MV-4-11 (cell line): ENCODE data around the gene AGAP1.

Source experiments
- DNase-seq: peaks from one replicate; lab custom pipeline; 2025; lab: John Stamatoyannopoulos, UW

AGAP1 gene

GRCh38 chr2:235638541-235639427, 144.9 kb downstream of the AGAP1 start:
- DNase-seq = no peak

DNA sequence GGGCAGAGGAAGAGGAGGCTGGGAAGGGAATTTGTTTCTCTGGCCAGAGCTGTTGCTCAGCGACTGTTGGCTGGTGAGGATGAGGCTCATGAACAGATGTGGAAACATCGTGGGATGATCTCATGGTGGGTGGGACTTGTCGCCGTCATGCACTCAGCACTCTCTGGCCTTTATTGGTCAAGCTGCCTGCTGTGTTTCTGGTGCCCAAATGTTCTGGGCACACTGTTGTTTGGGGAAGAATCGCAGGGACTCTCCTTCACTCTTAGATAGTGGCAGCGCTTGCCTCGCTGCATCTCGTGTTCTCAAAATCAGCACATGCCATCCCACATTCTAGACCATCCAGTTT, 145.6 kb downstream of the AGAP1 start:
- no peak for DNase-seq

GRCh38 chr2:235639885-235640284, 146.0 kb downstream of the AGAP1 start:
- no peak for DNase-seq

DNA sequence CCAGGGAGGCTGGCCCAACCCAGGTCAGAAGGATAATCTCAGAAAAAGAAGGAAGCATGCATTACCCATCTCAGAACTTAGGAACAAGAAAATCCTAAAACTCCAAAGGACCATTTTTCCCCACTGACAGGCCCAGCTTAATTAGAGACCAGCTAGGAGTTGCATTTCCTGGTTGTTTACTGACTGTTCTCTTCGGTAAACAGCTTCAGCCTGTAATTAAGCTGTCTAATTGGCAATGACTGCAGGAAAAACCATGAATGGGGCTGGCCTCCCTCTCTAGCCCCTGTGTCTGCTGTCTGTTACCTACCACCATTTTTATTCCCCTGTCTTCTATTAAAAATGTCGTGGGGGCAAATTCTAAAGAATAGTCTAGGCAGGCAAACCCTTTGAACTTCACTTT, 146.5 kb downstream of the AGAP1 start:
- no peak for DNase-seq

- DNase-seq = no peak
Observed at GRCh38 chr2:235640926-235641723, 147.3 kb downstream of the AGAP1 start.

- DNase-seq = no peak
Observed at GRCh38 chr2:235641956-235642355, 148.1 kb downstream of the AGAP1 start.

- no peak for DNase-seq
Observed at GRCh38 chr2:235642446-235643098, 148.7 kb downstream of the AGAP1 start.

DNA sequence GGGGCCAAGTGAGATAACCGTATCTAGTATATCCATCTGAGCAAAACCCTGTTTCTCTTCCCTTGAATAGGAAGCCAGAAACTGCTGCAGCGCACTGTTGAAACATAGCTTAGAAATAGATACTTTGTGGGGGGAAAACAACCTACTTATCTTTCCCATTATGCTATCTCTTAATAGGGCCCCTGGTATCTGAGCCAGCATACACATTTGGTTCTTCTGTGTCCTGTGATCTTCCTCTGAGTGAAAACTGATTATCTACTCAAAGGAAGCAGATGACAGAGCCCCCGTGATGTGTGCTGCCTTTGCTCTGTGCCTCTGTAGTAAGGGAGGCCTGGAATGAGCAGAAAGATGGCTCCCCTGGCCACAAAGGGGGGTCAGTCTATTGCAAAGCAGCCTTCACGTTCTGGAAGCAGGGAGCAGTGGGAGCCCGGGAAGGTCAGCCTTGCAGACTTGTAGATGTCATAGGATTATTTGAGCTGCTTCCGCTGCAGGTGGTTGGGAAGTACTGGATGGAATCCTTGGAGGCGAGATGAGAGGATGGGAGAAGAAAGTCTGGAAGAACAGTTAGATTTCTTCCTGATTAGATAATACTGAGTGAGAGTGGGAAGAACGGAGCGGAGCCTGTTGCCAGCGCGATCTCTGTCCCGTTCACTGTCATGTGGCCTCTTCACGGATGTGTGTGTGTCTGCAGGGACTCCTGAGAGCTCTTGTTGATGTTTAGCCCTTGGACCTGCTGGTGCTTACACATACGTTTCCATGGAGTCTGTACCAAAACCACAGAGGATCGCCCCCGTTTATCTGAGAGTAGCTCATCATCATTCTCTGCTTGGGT, 150.1 kb downstream of the AGAP1 start:
- DNase-seq = no peak

DNA sequence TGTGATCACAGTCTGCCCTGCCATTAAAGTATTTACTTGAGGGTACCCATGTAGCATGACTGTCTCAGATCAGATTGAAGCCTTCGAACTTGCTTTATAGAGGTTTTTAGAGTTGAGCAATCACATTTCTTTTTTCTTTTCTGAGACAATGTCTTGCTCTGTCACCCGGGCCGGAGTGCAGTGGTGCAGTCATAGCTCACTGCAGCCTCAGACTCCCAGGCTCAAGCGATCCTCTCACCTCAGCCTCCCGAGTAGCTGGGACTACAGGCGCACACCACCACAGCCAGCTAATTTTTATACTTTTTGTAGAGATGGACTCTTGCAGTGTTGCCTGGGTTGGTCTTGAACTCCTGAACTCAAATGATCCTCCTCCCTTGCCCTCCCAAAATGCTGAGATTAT, 153.4 kb downstream of the AGAP1 start:
- DNase-seq = no peak

- no peak for DNase-seq
Observed at GRCh38 chr2:235647877-235648276, 154.0 kb downstream of the AGAP1 start.

DNA sequence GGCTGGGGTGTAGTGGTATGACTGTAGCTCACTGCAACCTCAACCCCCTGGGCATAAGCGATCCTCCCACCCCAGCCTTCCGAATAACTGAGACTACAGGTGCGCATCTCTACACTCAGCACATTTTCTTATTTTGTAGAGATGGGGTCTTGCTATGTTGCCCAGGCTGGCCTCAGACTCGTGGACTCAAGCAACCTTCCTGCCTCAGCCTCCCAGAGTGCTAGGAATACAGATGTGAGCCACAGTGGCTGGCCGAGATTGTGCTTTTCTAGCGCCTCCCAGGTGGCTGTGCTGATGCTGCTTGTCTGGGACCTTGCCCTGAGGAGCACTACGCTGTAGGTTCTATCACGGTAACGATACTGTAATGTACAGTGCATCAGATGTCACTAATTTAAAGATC, 155.6 kb downstream of the AGAP1 start:
- no peak for DNase-seq

GRCh38 chr2:235651643-235652042, 157.8 kb downstream of the AGAP1 start:
- DNase-seq = no peak

- no peak for DNase-seq
Observed at GRCh38 chr2:235654103-235654813, 160.4 kb downstream of the AGAP1 start.

DNA sequence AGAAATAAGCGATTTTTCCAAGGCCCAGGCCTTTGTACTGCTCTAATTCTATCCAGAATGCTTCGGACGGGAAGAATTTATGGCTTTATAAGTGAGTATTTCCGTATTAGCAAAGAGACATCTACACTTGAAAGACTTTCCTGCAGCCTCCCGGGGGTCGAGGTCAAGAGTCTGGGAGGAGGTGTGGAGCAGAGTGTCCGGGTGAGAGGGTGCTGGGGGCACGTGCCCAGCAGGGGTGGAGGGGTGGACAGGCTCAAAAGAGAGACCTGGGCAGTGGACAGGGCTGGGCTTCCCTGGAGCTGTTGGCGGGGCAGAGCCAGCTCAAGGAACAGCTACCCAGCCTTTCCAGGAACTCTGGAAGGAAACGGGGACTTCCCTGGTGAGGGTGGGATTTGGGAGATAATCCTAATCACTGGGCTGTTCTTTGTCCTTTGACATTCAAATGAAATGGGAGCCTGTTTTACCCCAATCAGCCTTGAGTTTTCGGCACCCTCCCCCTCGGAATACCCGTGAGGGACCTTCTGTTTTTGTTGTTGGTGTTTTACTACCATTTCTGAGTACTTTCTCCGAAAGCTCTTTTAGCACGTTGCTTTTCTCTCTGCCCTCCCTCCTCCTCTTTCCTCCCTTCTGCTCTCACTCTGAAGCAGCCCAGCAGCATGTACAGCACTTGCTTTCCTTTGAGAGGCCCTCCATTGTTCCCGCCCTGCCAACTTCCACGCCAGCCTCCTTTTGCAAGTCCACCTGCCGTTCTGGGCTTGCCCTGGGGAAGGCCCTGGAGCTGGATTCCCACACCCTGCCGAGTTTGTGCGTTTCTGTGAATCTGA, 164.7 kb downstream of the AGAP1 start:
- DNase-seq = no peak

- no peak for DNase-seq
Observed at GRCh38 chr2:235659767-235660322, 166.0 kb downstream of the AGAP1 start.

GRCh38 chr2:235660484-235661082, 166.7 kb downstream of the AGAP1 start:
- DNase-seq = no peak

- no peak for DNase-seq
Observed at GRCh38 chr2:235661167-235661937, 167.5 kb downstream of the AGAP1 start.

- no peak for DNase-seq
Observed at GRCh38 chr2:235661952-235662351, 168.1 kb downstream of the AGAP1 start.

GRCh38 chr2:235663875-235664274, 170.0 kb downstream of the AGAP1 start:
- no peak for DNase-seq
